ENCODE measurements around the gene OR4K17.

DNA sequence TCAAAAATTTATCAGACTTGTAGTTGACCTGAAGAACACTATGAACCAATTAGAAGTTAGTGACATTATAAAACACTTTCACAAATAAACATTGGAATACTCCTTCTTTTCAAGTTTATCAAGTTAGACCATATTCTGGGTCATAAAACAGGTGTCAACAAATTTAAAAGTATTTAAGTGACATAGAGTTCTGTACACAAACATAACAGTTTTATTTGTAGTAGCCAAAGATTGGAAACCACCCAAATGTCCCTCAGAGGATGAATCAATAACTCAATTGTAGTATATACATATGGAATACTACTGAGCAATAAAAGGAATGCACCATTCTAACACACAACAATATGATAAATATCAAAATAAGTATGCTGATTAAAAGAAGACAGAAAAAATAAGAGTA is 56.6 kb downstream of the OR4K17 start:
- TF ChIP-seq, protein P1, sequence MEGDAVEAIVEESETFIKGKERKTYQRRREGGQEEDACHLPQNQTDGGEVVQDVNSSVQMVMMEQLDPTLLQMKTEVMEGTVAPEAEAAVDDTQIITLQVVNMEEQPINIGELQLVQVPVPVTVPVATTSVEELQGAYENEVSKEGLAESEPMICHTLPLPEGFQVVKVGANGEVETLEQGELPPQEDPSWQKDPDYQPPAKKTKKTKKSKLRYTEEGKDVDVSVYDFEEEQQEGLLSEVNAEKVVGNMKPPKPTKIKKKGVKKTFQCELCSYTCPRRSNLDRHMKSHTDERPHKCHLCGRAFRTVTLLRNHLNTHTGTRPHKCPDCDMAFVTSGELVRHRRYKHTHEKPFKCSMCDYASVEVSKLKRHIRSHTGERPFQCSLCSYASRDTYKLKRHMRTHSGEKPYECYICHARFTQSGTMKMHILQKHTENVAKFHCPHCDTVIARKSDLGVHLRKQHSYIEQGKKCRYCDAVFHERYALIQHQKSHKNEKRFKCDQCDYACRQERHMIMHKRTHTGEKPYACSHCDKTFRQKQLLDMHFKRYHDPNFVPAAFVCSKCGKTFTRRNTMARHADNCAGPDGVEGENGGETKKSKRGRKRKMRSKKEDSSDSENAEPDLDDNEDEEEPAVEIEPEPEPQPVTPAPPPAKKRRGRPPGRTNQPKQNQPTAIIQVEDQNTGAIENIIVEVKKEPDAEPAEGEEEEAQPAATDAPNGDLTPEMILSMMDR (IDR thresholded peaks at IDR 0.05; ENCODE audit: poor library complexity, severe bottlenecking), result no peak
- TF ChIP-seq EZH2 (IDR thresholded peaks at IDR 0.05; ENCODE audit: borderline replicate concordance, insufficient read depth, low read length, poor library complexity, severe bottlenecking), result no peak
- TF ChIP-seq POLR2AphosphoS5 (IDR thresholded peaks at IDR 0.05), result no peak

Data from neural cell (in vitro differentiated cells).